HepG2 (cell line): Measurements from ENCODE around the gene B4GALT5. TPM values are rescaled to one million over a fixed set of nuclear protein-coding genes. Genes with fewer than 3 reads are reported as not detected.

Source experiments
- ADNP ChIP-seq: sonication (generic); formaldehyde crosslinking; IDR thresholded peaks from 2 replicates; pipeline ENCODE4 v1.4.0; 2020; ENCODE audit warnings: missing genetic modification reagents
- ARID2 ChIP-seq: sonication (generic); formaldehyde crosslinking; IDR thresholded peaks from 2 replicates; pipeline ENCODE4 v1.8.1; 2022; ENCODE audit warnings: mild to moderate bottlenecking, missing genetic modification reagents, borderline replicate concordance
- ATRX ChIP-seq: sonication (generic); formaldehyde crosslinking; IDR thresholded peaks from 2 replicates; pipeline ENCODE4 v1.4.0; 2020; ENCODE audit warnings: missing genetic modification reagents, borderline replicate concordance
- E2F5 ChIP-seq: sonication (generic); formaldehyde crosslinking; conservative IDR thresholded peaks from 2 replicates; pipeline ENCODE4 v1.4.0; 2020; ENCODE audit warnings: missing genetic modification reagents
- GTF3A ChIP-seq: sonication (generic); formaldehyde crosslinking; conservative IDR thresholded peaks from 2 replicates; pipeline ENCODE4 v1.4.0; 2020; ENCODE audit warnings: mild to moderate bottlenecking, missing genetic modification reagents
- KAT7 ChIP-seq: IDR thresholded peaks from 2 replicates; pipeline ENCODE4 v1.6.1; 2018; ENCODE audit warnings: borderline replicate concordance, missing compliant biosample characterization
- KLF6 ChIP-seq: IDR thresholded peaks from 2 replicates; pipeline ENCODE4 v1.8.0; 2016; ENCODE audit warnings: missing biosample characterization, missing genetic modification reagents
- MAF1 ChIP-seq: sonication (generic); formaldehyde crosslinking; IDR thresholded peaks from 2 replicates; pipeline ENCODE4 v1.5.0; 2020; ENCODE audit warnings: missing genetic modification reagents, borderline replicate concordance
- MTA3 ChIP-seq: sonication (generic); formaldehyde crosslinking; IDR thresholded peaks from 2 replicates; pipeline ENCODE4 v1.4.0; 2020; ENCODE audit warnings: missing genetic modification reagents
- MYC ChIP-seq: sonication (generic); formaldehyde crosslinking; IDR thresholded peaks from 2 replicates; pipeline ENCODE4 v1.9.0; 2021; ENCODE audit warnings: missing genetic modification reagents, borderline replicate concordance
- PHF20 ChIP-seq: sonication (generic); formaldehyde crosslinking; IDR thresholded peaks from 2 replicates; pipeline ENCODE4 v1.5.0; 2020; ENCODE audit warnings: mild to moderate bottlenecking, missing genetic modification reagents
- SNRNP70 ChIP-seq: fragments of 200-400 bp; formaldehyde crosslinking; IDR thresholded peaks from 2 replicates; pipeline ENCODE4 v1.6.1; 2017; ENCODE audit warnings: mild to moderate bottlenecking, low read depth, low read length, moderate library complexity
- SP1 ChIP-seq, 2 experiments: fragments of 450-650 bp in 1 of 2; sonication (generic) in 1 of 2; formaldehyde crosslinking in 1 of 2; IDR thresholded peaks; 2 replicates each; pipeline versions ENCODE4 v1.4.0 to v1.6.1; 2016 to 2020; ENCODE audit warnings: missing genetic modification reagents in 1 of 2
- TBX2 ChIP-seq: sonication (generic); formaldehyde crosslinking; IDR thresholded peaks from 2 replicates; pipeline ENCODE4 v1.5.0; 2020; ENCODE audit warnings: missing genetic modification reagents, mild to moderate bottlenecking, borderline replicate concordance
- TGIF2 ChIP-seq: IDR thresholded peaks from 2 replicates; pipeline ENCODE4 v1.6.1; 2016; ENCODE audit warnings: control low read depth, missing compliant biosample characterization
- WIZ ChIP-seq: sonication (generic); formaldehyde crosslinking; IDR thresholded peaks from 2 replicates; pipeline ENCODE4 v1.5.1; 2020; ENCODE audit warnings: mild to moderate bottlenecking, missing genetic modification reagents
- ZNF580 ChIP-seq: IDR thresholded peaks from 2 replicates; pipeline ENCODE4 v1.6.1; 2016; ENCODE audit warnings: low read depth, borderline replicate concordance
- ZNF629 ChIP-seq: sonication (generic); formaldehyde crosslinking; conservative IDR thresholded peaks from 2 replicates; pipeline ENCODE4 v1.5.0; 2020; ENCODE audit warnings: missing genetic modification reagents
- ZNF775 ChIP-seq: sonication (generic); formaldehyde crosslinking; IDR thresholded peaks from 2 replicates; pipeline ENCODE4 v1.4.0; 2020; ENCODE audit warnings: missing genetic modification reagents, mild to moderate bottlenecking, moderate library complexity, borderline replicate concordance
- ZNF878 ChIP-seq: sonication (generic); formaldehyde crosslinking; IDR thresholded peaks from 2 replicates; pipeline ENCODE4 v1.8.1; 2023; ENCODE audit warnings: mild to moderate bottlenecking, missing genetic modification reagents, moderate library complexity
- ZXDC ChIP-seq: sonication (generic); formaldehyde crosslinking; IDR thresholded peaks from 2 replicates; pipeline ENCODE4 v1.5.0; 2020; ENCODE audit warnings: mild to moderate bottlenecking, missing genetic modification reagents
- polyA plus RNA-seq, 8 experiments: library from polyadenylated mRNA; depleted of rRNA in 3 of 8; stranded (reverse) in 7 of 8; unstranded in 1 of 8; fragments of >200 nt; fragmentation: Illumina TruSeq in 4 of 8; extraction: Trizol in 4 of 8; gene quantifications; 2 replicates each; pipeline versions ENCODE4 v1.2.1 to v1.2.3, GENCODE V29; 2011 to 2016; ENCODE audit warnings: low read depth in 4 of 8, missing spikeins in 1 of 8, mixed read lengths in 1 of 8; ENCODE audit not compliant: insufficient read depth in 1 of 8
- total RNA-seq, 5 experiments: library from RNA; depleted of rRNA; stranded (reverse); fragments of >200 nt; fragmentation: Illumina TruSeq; extraction: Trizol; gene quantifications; 2 replicates each; pipeline ENCODE4 v1.2.3, GENCODE V29; 2016; ENCODE audit warnings: low read depth in 1 of 5
- TF ChIP-seq, protein P1 (sequence below): sonication (generic); formaldehyde crosslinking; IDR thresholded peaks from 2 replicates; pipeline ENCODE4 v1.4.0; 2020; ENCODE audit warnings: mild to moderate bottlenecking, missing genetic modification reagents
- TF ChIP-seq, protein P2 (sequence below): sonication (generic); formaldehyde crosslinking; IDR thresholded peaks from 2 replicates; pipeline ENCODE4 v1.4.0; 2020; ENCODE audit warnings: missing genetic modification reagents, borderline replicate concordance

Gene B4GALT5
- total and polyA plus RNA-seq, 2 of the 13 experiments (the other 11 are each of a cell fraction or from before 2014, with no cell fraction given) = 27.3 to 30.9 TPM

DNA sequence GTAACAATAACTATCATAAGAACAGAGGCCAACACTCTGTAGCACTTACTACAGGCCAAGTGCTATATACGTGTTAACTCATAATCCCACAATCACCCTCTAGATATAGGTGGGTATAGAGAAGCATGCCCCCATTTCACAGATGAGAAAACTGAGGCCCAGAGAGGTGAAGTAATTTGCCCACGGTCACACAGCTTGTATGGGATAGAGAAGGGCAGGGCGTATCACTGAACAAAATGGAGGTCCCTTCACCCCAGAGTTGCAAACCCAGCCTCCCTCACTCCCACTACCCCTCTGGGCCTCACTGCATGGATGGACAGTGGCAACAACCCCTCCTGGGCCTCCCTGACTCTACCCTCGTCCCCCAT, 113.9 kb downstream of the B4GALT5 start (continued):
- TF ChIP-seq, protein P1, sequence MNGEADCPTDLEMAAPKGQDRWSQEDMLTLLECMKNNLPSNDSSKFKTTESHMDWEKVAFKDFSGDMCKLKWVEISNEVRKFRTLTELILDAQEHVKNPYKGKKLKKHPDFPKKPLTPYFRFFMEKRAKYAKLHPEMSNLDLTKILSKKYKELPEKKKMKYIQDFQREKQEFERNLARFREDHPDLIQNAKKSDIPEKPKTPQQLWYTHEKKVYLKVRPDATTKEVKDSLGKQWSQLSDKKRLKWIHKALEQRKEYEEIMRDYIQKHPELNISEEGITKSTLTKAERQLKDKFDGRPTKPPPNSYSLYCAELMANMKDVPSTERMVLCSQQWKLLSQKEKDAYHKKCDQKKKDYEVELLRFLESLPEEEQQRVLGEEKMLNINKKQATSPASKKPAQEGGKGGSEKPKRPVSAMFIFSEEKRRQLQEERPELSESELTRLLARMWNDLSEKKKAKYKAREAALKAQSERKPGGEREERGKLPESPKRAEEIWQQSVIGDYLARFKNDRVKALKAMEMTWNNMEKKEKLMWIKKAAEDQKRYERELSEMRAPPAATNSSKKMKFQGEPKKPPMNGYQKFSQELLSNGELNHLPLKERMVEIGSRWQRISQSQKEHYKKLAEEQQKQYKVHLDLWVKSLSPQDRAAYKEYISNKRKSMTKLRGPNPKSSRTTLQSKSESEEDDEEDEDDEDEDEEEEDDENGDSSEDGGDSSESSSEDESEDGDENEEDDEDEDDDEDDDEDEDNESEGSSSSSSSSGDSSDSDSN = no peak
- TF ChIP-seq, protein P2, sequence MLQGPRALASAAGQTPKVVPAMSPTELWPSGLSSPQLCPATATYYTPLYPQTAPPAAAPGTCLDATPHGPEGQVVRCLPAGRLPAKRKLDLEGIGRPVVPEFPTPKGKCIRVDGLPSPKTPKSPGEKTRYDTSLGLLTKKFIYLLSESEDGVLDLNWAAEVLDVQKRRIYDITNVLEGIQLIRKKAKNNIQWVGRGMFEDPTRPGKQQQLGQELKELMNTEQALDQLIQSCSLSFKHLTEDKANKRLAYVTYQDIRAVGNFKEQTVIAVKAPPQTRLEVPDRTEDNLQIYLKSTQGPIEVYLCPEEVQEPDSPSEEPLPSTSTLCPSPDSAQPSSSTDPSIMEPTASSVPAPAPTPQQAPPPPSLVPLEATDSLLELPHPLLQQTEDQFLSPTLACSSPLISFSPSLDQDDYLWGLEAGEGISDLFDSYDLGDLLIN (CRISPR knock-in tag) = no peak
- TF ChIP-seq ARID2 (CRISPR knock-in tag) (0 out of 2 replicates have a peak, but pooled peaks have one; percentile 5), MAF1 (CRISPR knock-in tag) (no peak), TBX2 (CRISPR knock-in tag) (no peak), ZNF629 (peak; percentile 99), SNRNP70 (no peak), KLF6 (CRISPR knock-in tag) (0 out of 2 replicates have a peak, but pooled peaks have one; percentile 7), ZNF580 (CRISPR knock-in tag) (0 out of 2 replicates have a peak, but pooled peaks have one; percentile 47), ADNP (CRISPR knock-in tag) (peak; percentile 94), SP1 (IDR thresholded peaks at IDR 0.05) (no peak), SP1 (CRISPR knock-in tag; IDR thresholded peaks at IDR 0.05) (0 out of 2 replicates have a peak, but pooled peaks have one; percentile 11), ZNF775 (CRISPR knock-in tag) (0 out of 2 replicates have a peak, but pooled peaks have one; percentile 52), KAT7 (CRISPR knock-in tag) (no peak; the same call in 1 of the 2 replicates), MTA3 (CRISPR knock-in tag) (no peak), PHF20 (CRISPR knock-in tag) (no peak), MYC (CRISPR knock-in tag) (no peak), GTF3A (CRISPR knock-in tag) (0 out of 2 replicates have a peak, but pooled peaks have one; percentile 64), E2F5 (CRISPR knock-in tag) (no peak), WIZ (CRISPR knock-in tag) (peak; percentile 40; the same call in 1 of the 2 replicates), ZNF878 (CRISPR knock-in tag) (0 out of 2 replicates have a peak, but pooled peaks have one; percentile 4), ZXDC (CRISPR knock-in tag) (no peak), ATRX (CRISPR knock-in tag) (no peak), TGIF2 (CRISPR knock-in tag) (no peak)
